K562 (cell line): Measurements from ENCODE around the gene BRD7. TPM values are rescaled to one million over a fixed set of nuclear protein-coding genes. Genes with fewer than 3 reads are reported as not detected.

Experiments used
- ATAC-seq: fragments of 200-7000 bp; cut with Tn5 transposase; 3 replicates; pipeline ENCODE4 v1.9.1; 2020; ENCODE audit warnings: moderate library complexity
- BruUV-seq: library from RNA; stranded (reverse); fragments of 400-500 nt; replicated peaks from 2 replicates; lab custom pipeline; 2021; lab: Mats Ljungman, UMichigan
- CTCF ChIA-PET: fragments of 300-600 bp; formaldehyde crosslinking; extraction: SDS; loops from one replicate; lab custom pipeline; 2021; ENCODE audit warnings: low intra/inter-chr PET ratio; lab: Yijun Ruan, JAX
- POLR2A ChIA-PET: fragments of 300-600, 350-650 bp; sonication (Branson Sonifier 250); formaldehyde crosslinking; extraction: SDS; loops from one replicate; lab custom pipeline; 2021; ENCODE audit warnings: antibody characterized with exemption, inconsistent platforms; lab: Yijun Ruan, JAX
- DNase-seq, 4 experiments: peaks; one replicate each; pipeline versions ENCODE4 v3.0.0 to v3.0.0-alpha.2; 2011 to 2018; ENCODE audit warnings: low spot score in 3 of 4, mixed read lengths in 3 of 4; ENCODE audit errors: extremely low read depth in 1 of 4
- FAIRE-seq: peaks from 2 replicates; lab custom pipeline; 2011; peaks lifted over from hg19 to GRCh38; lab: Jason Lieb, UNC
- H2AFZ ChIP-seq: 2 replicates; pipeline ENCODE4 v1.6.0; 2011; ENCODE audit warnings: low read depth, low read length, control low read depth, inconsistent platforms
- H3K27ac ChIP-seq: fragments of 200-600 bp; 3 replicates; pipeline ENCODE4 v1.8.0; 2011; ENCODE audit warnings: low read depth, mild to moderate bottlenecking, control low read depth, inconsistent platforms, low read length, moderate library complexity, mixed read lengths; ENCODE audit errors: extremely low read depth
- H3K27me3 ChIP-seq, 2 experiments: fragments of 300-600 bp in 1 of 2; 2 replicates in 1 of 2; 3 replicates in 1 of 2; pipeline versions ENCODE4 v1.6.0 to v1.8.0; 2011; ENCODE audit warnings: inconsistent platforms in 2 of 2, low read length in 2 of 2, mild to moderate bottlenecking in 1 of 2, mixed read lengths in 1 of 2, moderate library complexity in 1 of 2; ENCODE audit not compliant: control insufficient read depth in 2 of 2, insufficient read depth in 2 of 2
- H3K36me3 ChIP-seq: fragments of 300-600 bp; 3 replicates; pipeline ENCODE4 v1.8.0; 2011; ENCODE audit warnings: mild to moderate bottlenecking, low read length, inconsistent platforms; ENCODE audit not compliant: control insufficient read depth, insufficient read depth
- H3K4me1 ChIP-seq, 2 experiments: fragments of 200-600 bp in 1 of 2; replicated peaks in 1 of 2; 2 replicates in 1 of 2; 3 replicates in 1 of 2; pipeline versions ENCODE4 v1.5.1 to v1.8.0; 2011; ENCODE audit warnings: inconsistent platforms in 2 of 2, low read length in 2 of 2, mild to moderate bottlenecking in 1 of 2, mixed read lengths in 1 of 2, moderate library complexity in 1 of 2; ENCODE audit not compliant: control insufficient read depth in 2 of 2, insufficient read depth in 2 of 2
- H3K4me2 ChIP-seq: 2 replicates; pipeline ENCODE4 v1.6.1; 2011; ENCODE audit warnings: low read length, control low read depth, inconsistent platforms, mixed read lengths; ENCODE audit not compliant: insufficient read depth
- H3K4me3 ChIP-seq: fragments of 200-600 bp; sonication (generic), shearing (Covaris generic); 2 replicates; pipeline ENCODE4 v1.5.1; 2016; ENCODE audit warnings: control low read depth, inconsistent platforms
- H3K79me2 ChIP-seq: fragments of 200-600 bp; 3 replicates; pipeline ENCODE4 v1.8.0; 2011; ENCODE audit warnings: low read length, inconsistent platforms; ENCODE audit not compliant: control insufficient read depth, insufficient read depth
- H3K9ac ChIP-seq, 2 experiments: 2 replicates each; pipeline versions ENCODE4 v1.6.0 to v1.6.1; 2011; ENCODE audit warnings: low read depth in 2 of 2, low read length in 2 of 2, control low read depth in 1 of 2, inconsistent platforms in 1 of 2, mild to moderate bottlenecking in 1 of 2, mixed read lengths in 1 of 2; ENCODE audit not compliant: insufficient read depth in 1 of 2
- H3K9me1 ChIP-seq: one replicate; pipeline ENCODE4 v1.6.0; 2011; ENCODE audit warnings: inconsistent platforms, mild to moderate bottlenecking, low read length, moderate library complexity; ENCODE audit not compliant: control insufficient read depth, insufficient read depth
- H3K9me3 ChIP-seq: replicated peaks from 2 replicates; pipeline ENCODE4 v1.5.1; 2011; ENCODE audit warnings: low read depth, low read length, inconsistent platforms; ENCODE audit not compliant: control insufficient read depth, insufficient read depth
- H4K20me1 ChIP-seq: replicated peaks from 2 replicates; pipeline ENCODE4 v1.6.1; 2011; ENCODE audit warnings: low read length, inconsistent platforms, mixed read lengths; ENCODE audit not compliant: control insufficient read depth, insufficient read depth
- CTCFL ChIP-seq: IDR thresholded peaks from 2 replicates; pipeline ENCODE4 v1.6.1; 2011; ENCODE audit warnings: borderline replicate concordance, low read depth, mild to moderate bottlenecking, moderate library complexity, low read length; ENCODE audit not compliant: insufficient read depth, poor library complexity, severe bottlenecking
- JUN ChIP-seq, 2 experiments: sonication (generic) in 1 of 2; formaldehyde crosslinking in 1 of 2; IDR thresholded peaks; 2 replicates each; pipeline versions ENCODE4 v1.6.1 to v1.8.0; 2012 to 2022; ENCODE audit warnings: borderline replicate concordance in 2 of 2, mild to moderate bottlenecking in 2 of 2, improper control_type of control experiment in 1 of 2, low read depth in 1 of 2, low read length in 1 of 2, missing genetic modification reagents in 1 of 2
- KAT2B ChIP-seq: IDR thresholded peaks from one replicate; pipeline ENCODE4 v1.6.1; 2012; ENCODE audit warnings: low read depth, mild to moderate bottlenecking, control low read depth, inconsistent platforms, low read length, moderate library complexity
- KLF16 ChIP-seq: IDR thresholded peaks from 2 replicates; pipeline ENCODE4 v1.6.1; 2016; ENCODE audit warnings: antibody characterized with exemption
- LARP7 ChIP-seq: fragments of 450-650 bp; IDR thresholded peaks from 2 replicates; pipeline ENCODE4 v1.6.1; 2016
- NFATC3 ChIP-seq: fragments of 450-650 bp; IDR thresholded peaks from 2 replicates; pipeline ENCODE4 v1.6.1; 2017; ENCODE audit warnings: mild to moderate bottlenecking
- NFIC ChIP-seq: fragments of 450-650 bp; IDR thresholded peaks from 2 replicates; pipeline ENCODE4 v1.6.1; 2017; ENCODE audit warnings: mild to moderate bottlenecking, inconsistent platforms
- POLR3A ChIP-seq: IDR thresholded peaks from 2 replicates; pipeline ENCODE4 v1.6.1; 2011; ENCODE audit warnings: borderline replicate concordance, mild to moderate bottlenecking, moderate library complexity; ENCODE audit not compliant: insufficient read length, insufficient read depth; ENCODE audit errors: extremely low read depth
- RBFOX2 ChIP-seq: fragments of 200-400 bp; formaldehyde crosslinking; IDR thresholded peaks from 2 replicates; pipeline ENCODE4 v1.6.1; 2017; ENCODE audit warnings: low read depth, mild to moderate bottlenecking, low read length, moderate library complexity
- SMARCA4 ChIP-seq: fragments of 450-650 bp; IDR thresholded peaks from 2 replicates; pipeline ENCODE4 v1.6.1; 2016
- ZBTB17 ChIP-seq: fragments of 450-650 bp; formaldehyde crosslinking; IDR thresholded peaks from 2 replicates; pipeline ENCODE4 v1.4.0; 2020; ENCODE audit warnings: mild to moderate bottlenecking
- ZFPM2 ChIP-seq: fragments of 250-450 bp; sonication (Bioruptor Pico); IDR thresholded peaks from 2 replicates; pipeline ENCODE4 v1.5.1; 2022; ENCODE audit warnings: mild to moderate bottlenecking
- ZNF124 ChIP-seq: sonication (generic); formaldehyde crosslinking; IDR thresholded peaks from 2 replicates; pipeline ENCODE4 v1.8.1; 2022; ENCODE audit warnings: missing genetic modification reagents
- ZNF197 ChIP-seq: fragments of 200-800 bp; sonication (Bioruptor generic); IDR thresholded peaks from 2 replicates; pipeline ENCODE4 v1.6.1; 2016; ENCODE audit warnings: low read depth, missing genetic modification characterization, missing compliant biosample characterization
- ZNF212 ChIP-seq: fragments of 450-650 bp; formaldehyde crosslinking; IDR thresholded peaks from 2 replicates; pipeline ENCODE4 v1.4.0; 2020; ENCODE audit warnings: mild to moderate bottlenecking
- ZNF785 ChIP-seq: fragments of 250-450 bp; sonication (Bioruptor Pico); IDR thresholded peaks from 2 replicates; pipeline ENCODE4 v1.4.0; 2020; ENCODE audit warnings: mild to moderate bottlenecking
- in situ Hi-C: fragments of 300-500 bp; cut with MboI; formaldehyde crosslinking; loops from 4 replicates; pipeline ENCODE4 v1.15.0; 2018; ENCODE audit warnings: inconsistent platforms, mixed read lengths
- intact Hi-C: fragments of 100-400 bp; cut with micrococcal nuclease; formaldehyde crosslinking; loops from 2 replicates; pipeline ENCODE4 v1.14.2; 2022
- polyA plus RNA-seq, 8 experiments: library from polyadenylated mRNA; depleted of rRNA in 4 of 8; stranded (reverse) in 5 of 8; unstranded in 3 of 8; fragments of >200 nt; fragmentation: Nextera tagmentation in 2 of 8; fragmentation: Illumina TruSeq in 1 of 8; extraction: Ambion mirVana in 2 of 8; extraction: Trizol in 1 of 8; gene quantifications; 2 replicates each; pipeline versions ENCODE4 v1.2.1 to v1.2.3, GENCODE V29; 2011 to 2014; ENCODE audit warnings: inconsistent platforms in 1 of 8, missing spikeins in 1 of 8
- total RNA-seq, 7 experiments: library from RNA; depleted of rRNA in 6 of 7; stranded (reverse); fragments of >200 nt in 6 of 7; fragmentation: Illumina TruSeq in 2 of 7; extraction: Trizol in 2 of 7; gene quantifications; 2 replicates each; pipeline versions ENCODE4 v1.2.1 to v1.2.3, GENCODE V29; 2011 to 2021; ENCODE audit warnings: low replicate concordance in 1 of 7
- TF ChIP-seq, protein P1 (sequence below): sonication (generic); formaldehyde crosslinking; IDR thresholded peaks from 2 replicates; pipeline ENCODE4 v1.8.0; 2023; ENCODE audit warnings: mild to moderate bottlenecking, missing genetic modification reagents

Gene BRD7
- total and polyA plus RNA-seq, 9 of the 15 experiments (the other 6 are each of a cell fraction or from before 2014, with no cell fraction given) = 20.6 to 101 (median 68.7) TPM

GRCh38 chr16:50378417-50378816 lies 9.6 kb upstream of the BRD7 start:
- no peak for ATAC-seq
- no TSS peak for BruUV-seq
- POLR2A ChIA-PET = no interaction called here

More at GRCh38 chr16:50378417-50378816, 9.6 kb upstream of the BRD7 start:
- Histone ChIP-seq H3K27me3 (peaks cover 4 to 15% of the 10 kb centered on the region in 2 experiments; a peak in 3 of 5 replicates), H3K4me1 (no peaks in the 10 kb centered on the region), H3K27ac (no peak overlapping the region), H3K4me3 (no peak overlapping the region), H3K9me1 (no peaks in the 10 kb centered on the region), H4K20me1 (no peaks in the 10 kb centered on the region; the same call in 1 of the 2 replicates), H3K9me3 (no peaks in the 10 kb centered on the region), H2AFZ (no peak overlapping the region), H3K36me3 (no peaks in the 10 kb centered on the region), H3K4me2 (no peak overlapping the region), H3K9ac (no peak overlapping the region), H3K79me2 (no peaks in the 10 kb centered on the region)
- TF ChIP-seq KAT2B (no peak), RBFOX2 (no peak), LARP7 (no peak), SMARCA4 (no peak), ZNF197 (CRISPR knock-in tag) (no peak), CTCFL (no peak), ZNF124 (CRISPR knock-in tag) (no peak), ZFPM2 (CRISPR knock-in tag) (no peak), NFIC (no peak), ZNF785 (CRISPR knock-in tag) (no peak), ZBTB17 (no peak), POLR3A (no peak), KLF16 (no peak), NFATC3 (no peak), JUN (IDR thresholded peaks at IDR 0.05; ENCODE audit: borderline replicate concordance, low read depth, low read length) (no peak), JUN (CRISPR knock-in tag; IDR thresholded peaks at IDR 0.05; ENCODE audit: borderline replicate concordance) (no peak), ZNF212 (CRISPR knock-in tag) (no peak)
- TF ChIP-seq, protein P1, sequence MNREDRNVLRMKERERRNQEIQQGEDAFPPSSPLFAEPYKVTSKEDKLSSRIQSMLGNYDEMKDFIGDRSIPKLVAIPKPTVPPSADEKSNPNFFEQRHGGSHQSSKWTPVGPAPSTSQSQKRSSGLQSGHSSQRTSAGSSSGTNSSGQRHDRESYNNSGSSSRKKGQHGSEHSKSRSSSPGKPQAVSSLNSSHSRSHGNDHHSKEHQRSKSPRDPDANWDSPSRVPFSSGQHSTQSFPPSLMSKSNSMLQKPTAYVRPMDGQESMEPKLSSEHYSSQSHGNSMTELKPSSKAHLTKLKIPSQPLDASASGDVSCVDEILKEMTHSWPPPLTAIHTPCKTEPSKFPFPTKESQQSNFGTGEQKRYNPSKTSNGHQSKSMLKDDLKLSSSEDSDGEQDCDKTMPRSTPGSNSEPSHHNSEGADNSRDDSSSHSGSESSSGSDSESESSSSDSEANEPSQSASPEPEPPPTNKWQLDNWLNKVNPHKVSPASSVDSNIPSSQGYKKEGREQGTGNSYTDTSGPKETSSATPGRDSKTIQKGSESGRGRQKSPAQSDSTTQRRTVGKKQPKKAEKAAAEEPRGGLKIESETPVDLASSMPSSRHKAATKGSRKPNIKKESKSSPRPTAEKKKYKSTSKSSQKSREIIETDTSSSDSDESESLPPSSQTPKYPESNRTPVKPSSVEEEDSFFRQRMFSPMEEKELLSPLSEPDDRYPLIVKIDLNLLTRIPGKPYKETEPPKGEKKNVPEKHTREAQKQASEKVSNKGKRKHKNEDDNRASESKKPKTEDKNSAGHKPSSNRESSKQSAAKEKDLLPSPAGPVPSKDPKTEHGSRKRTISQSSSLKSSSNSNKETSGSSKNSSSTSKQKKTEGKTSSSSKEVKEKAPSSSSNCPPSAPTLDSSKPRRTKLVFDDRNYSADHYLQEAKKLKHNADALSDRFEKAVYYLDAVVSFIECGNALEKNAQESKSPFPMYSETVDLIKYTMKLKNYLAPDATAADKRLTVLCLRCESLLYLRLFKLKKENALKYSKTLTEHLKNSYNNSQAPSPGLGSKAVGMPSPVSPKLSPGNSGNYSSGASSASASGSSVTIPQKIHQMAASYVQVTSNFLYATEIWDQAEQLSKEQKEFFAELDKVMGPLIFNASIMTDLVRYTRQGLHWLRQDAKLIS (CRISPR knock-in tag) = no peak
- in situ Hi-C loops = loop anchor here (10.0 kb wide), 2 partner anchors 286 to 436 kb away; no protein-coding TSS in a partner anchor
- no peak for DNase-seq
- intact Hi-C loops = no loop called here
- CTCF ChIA-PET = no interaction called here
- no peak for FAIRE-seq
